Cardiac muscle cell (in vitro differentiated cells and primary cell): ENCODE measurements around the gene ADGRG3. TPM values are rescaled to one million over a fixed set of nuclear protein-coding genes. Genes with fewer than 3 reads are reported as not detected.

Source experiments
- DNase-seq, 2 donors: peaks; one replicate each; pipeline versions ENCODE4 v3.0.0 to v3.0.0-alpha.2; 2010 to 2017; ENCODE audit warnings: low read depth in 1 of 2, low spot score in 1 of 2
- H3K27ac ChIP-seq: fragments of 200-600 bp; sonication (generic); 2 replicates; pipeline ENCODE4 v1.5.1; 2016
- H3K27me3 ChIP-seq: fragments of 200-600 bp; sonication (generic); 2 replicates; pipeline ENCODE4 v1.6.0; 2016; ENCODE audit warnings: control low read depth
- H3K36me3 ChIP-seq: fragments of 200-600 bp; sonication (generic); 2 replicates; pipeline ENCODE4 v1.5.1; 2016; ENCODE audit warnings: control low read depth
- H3K4me1 ChIP-seq: fragments of 200-600 bp; sonication (generic); 2 replicates; pipeline ENCODE4 v1.8.1; 2017; ENCODE audit warnings: low read depth, mild to moderate bottlenecking, mixed run types
- H3K4me3 ChIP-seq: fragments of 200-600 bp; sonication (generic); 2 replicates; pipeline ENCODE4 v1.5.1; 2016; ENCODE audit warnings: mild to moderate bottlenecking
- H3K9me3 ChIP-seq: fragments of 200-600 bp; sonication (generic); 2 replicates; pipeline ENCODE4 v1.5.1; 2017; ENCODE audit warnings: low read depth, mild to moderate bottlenecking, control low read depth
- CTCF ChIP-seq: IDR thresholded peaks from 2 replicates; pipeline ENCODE4 v1.5.1; 2012; ENCODE audit warnings: low read depth, mild to moderate bottlenecking, low read length
- polyA plus RNA-seq: library from polyadenylated mRNA; unstranded; fragments of >200 nt; fragmentation: Nextera tagmentation; extraction: Ambion mirVana; gene quantifications from 2 replicates; pipeline ENCODE4 v1.2.1, GENCODE V29; 2016
- total RNA-seq: library from RNA; depleted of rRNA; stranded (reverse); fragments of >200 nt; gene quantifications from 2 replicates; pipeline ENCODE4 v1.2.3, GENCODE V29; 2016

The ADGRG3 gene
- total and polyA plus RNA-seq, 2 experiments from 2014 or later: not detected

GRCh38 chr16:57629516-57630406 lies 38.3 kb upstream of the ADGRG3 start:
- H3K27me3 ChIP-seq: no peaks in the 10 kb centered on the region
- H3K27ac ChIP-seq: no peak overlapping the region
- no peak for TF ChIP-seq CTCF
- no peak overlapping the region for H3K4me3 ChIP-seq
- H3K36me3 ChIP-seq: no peaks in the 10 kb centered on the region
- no peak for DNase-seq
- no peaks in the 10 kb centered on the region for H3K9me3 ChIP-seq
- H3K4me1 ChIP-seq: peaks cover 5% of the 10 kb centered on the region

GRCh38 chr16:57630407-57630797 lies 37.7 kb upstream of the ADGRG3 start:
- Histone ChIP-seq H3K4me1 (peaks cover 5% of the 10 kb centered on the region), H3K9me3 (no peaks in the 10 kb centered on the region), H3K36me3 (no peaks in the 10 kb centered on the region), H3K27me3 (no peaks in the 10 kb centered on the region), H3K27ac (no peak overlapping the region), H3K4me3 (no peak overlapping the region)
- no peak for TF ChIP-seq CTCF
- DNase-seq: no peak

- no peak for DNase-seq
- no peaks in the 10 kb centered on the region for H3K36me3 ChIP-seq
- H3K4me1 ChIP-seq: peaks cover 5% of the 10 kb centered on the region
- TF ChIP-seq CTCF: no peak
- H3K27me3 ChIP-seq: no peaks in the 10 kb centered on the region
- no peak overlapping the region for H3K27ac ChIP-seq
- H3K4me3 ChIP-seq: no peak overlapping the region
- no peaks in the 10 kb centered on the region for H3K9me3 ChIP-seq
Observed at GRCh38 chr16:57630931-57631845, 36.9 kb upstream of the ADGRG3 start.

- no peaks in the 10 kb centered on the region for H3K27me3 ChIP-seq
- peak in 1 of 2 donors; percentile 46 for DNase-seq
- peaks cover 5% of the 10 kb centered on the region for H3K4me1 ChIP-seq
Observed at GRCh38 chr16:57632568-57632967, 35.5 kb upstream of the ADGRG3 start.

More at GRCh38 chr16:57632568-57632967, 35.5 kb upstream of the ADGRG3 start:
- TF ChIP-seq CTCF: no peak
- Histone ChIP-seq H3K27ac (no peak overlapping the region), H3K4me3 (no peak overlapping the region), H3K9me3 (no peaks in the 10 kb centered on the region), H3K36me3 (no peaks in the 10 kb centered on the region)
